Neural cell (in vitro differentiated cells): ENCODE data around the gene CDKAL1. TPM values are rescaled to one million over a fixed set of nuclear protein-coding genes. Genes with fewer than 3 reads are reported as not detected.

Experiments
- H2AFZ ChIP-seq: fragments of 200-600, 300-800 bp; sonication (generic), shearing (Covaris generic); 2 replicates; pipeline ENCODE4 v1.6.0; 2014; ENCODE audit warnings: low read depth, mild to moderate bottlenecking, antibody characterized with exemption, low read length, moderate library complexity
- H3F3A ChIP-seq: fragments of 200-600 bp; shearing (Covaris generic); 2 replicates; pipeline ENCODE4 v1.6.1; 2016; ENCODE audit warnings: mild to moderate bottlenecking, moderate library complexity, mixed read lengths, antibody characterized with exemption, low read length; ENCODE audit not compliant: insufficient read depth, poor library complexity, severe bottlenecking
- H3K27ac ChIP-seq: fragments of 200-600, 300-800 bp; sonication (generic), shearing (Covaris generic); 2 replicates; pipeline ENCODE4 v1.5.1; 2014; ENCODE audit warnings: mild to moderate bottlenecking, low read length, moderate library complexity
- H3K27me3 ChIP-seq: fragments of 300-800, 200-600 bp; sonication (generic), shearing (Covaris generic); 2 replicates; pipeline ENCODE4 v1.6.0; 2014; ENCODE audit warnings: mild to moderate bottlenecking, low read depth, low read length, moderate library complexity; ENCODE audit not compliant: insufficient read depth
- H3K36me3 ChIP-seq: fragments of 300-800, 200-600 bp; sonication (generic), shearing (Covaris generic); 2 replicates; pipeline ENCODE4 v1.5.1; 2014; ENCODE audit warnings: mild to moderate bottlenecking, antibody characterized with exemption, low read length, moderate library complexity; ENCODE audit not compliant: insufficient read depth
- H3K4me2 ChIP-seq: fragments of 300-800, 200-600 bp; sonication (generic), shearing (Covaris generic); 2 replicates; pipeline ENCODE4 v1.6.0; 2014; ENCODE audit warnings: mild to moderate bottlenecking, low read length
- H3K4me3 ChIP-seq: fragments of 300-800, 200-600 bp; sonication (generic), shearing (Covaris generic); 2 replicates; pipeline ENCODE4 v1.5.1; 2014; ENCODE audit warnings: mild to moderate bottlenecking, low read length, moderate library complexity
- H3K79me2 ChIP-seq: fragments of 200-600 bp; shearing (Covaris generic); replicated peaks from 2 replicates; pipeline ENCODE4 v1.6.0; 2014; ENCODE audit warnings: mild to moderate bottlenecking, low read length, moderate library complexity; ENCODE audit not compliant: insufficient read depth
- H3K9ac ChIP-seq: fragments of 300-800, 200-600 bp; sonication (generic), shearing (Covaris generic); 2 replicates; pipeline ENCODE4 v1.6.1; 2016; ENCODE audit warnings: mild to moderate bottlenecking, low read length, mixed read lengths
- H3K9me2 ChIP-seq: fragments of 200-600 bp; shearing (Covaris generic); 2 replicates; pipeline ENCODE4 v1.6.1; 2016; ENCODE audit warnings: mild to moderate bottlenecking, low read length, mixed read lengths; ENCODE audit not compliant: insufficient read depth
- H3K9me3 ChIP-seq: fragments of 200-600, 300-800 bp; sonication (generic), shearing (Covaris generic); 2 replicates; pipeline ENCODE4 v1.6.1; 2016; ENCODE audit warnings: mild to moderate bottlenecking, mixed run types, low read length, moderate library complexity, mixed read lengths
- H4K20me1 ChIP-seq: fragments of 200-600 bp; shearing (Covaris generic); 2 replicates; pipeline ENCODE4 v1.6.1; 2016; ENCODE audit warnings: mild to moderate bottlenecking, mixed run types; ENCODE audit not compliant: insufficient read depth
- CTCF ChIP-seq: fragments of 450-650 bp; IDR thresholded peaks from 2 replicates; pipeline ENCODE4 v1.5.1; 2014; ENCODE audit warnings: antibody characterized with exemption, mild to moderate bottlenecking, moderate library complexity; ENCODE audit not compliant: poor library complexity, severe bottlenecking
- EP300 ChIP-seq: fragments of 450-650 bp; conservative IDR thresholded peaks from 2 replicates; pipeline ENCODE4 v1.6.1; 2014; ENCODE audit warnings: antibody characterized with exemption, mild to moderate bottlenecking, moderate library complexity; ENCODE audit not compliant: poor library complexity, severe bottlenecking
- EZH2 ChIP-seq: fragments of 200-600, 300-800 bp; shearing (Covaris generic), sonication (generic); IDR thresholded peaks from 2 replicates; pipeline ENCODE4 v1.6.1; 2014; ENCODE audit warnings: antibody characterized with exemption, low read length, borderline replicate concordance, mild to moderate bottlenecking; ENCODE audit not compliant: insufficient read depth, poor library complexity, severe bottlenecking
- MXI1 ChIP-seq: fragments of 450-650 bp; conservative IDR thresholded peaks from 2 replicates; pipeline ENCODE4 v1.6.1; 2014; ENCODE audit warnings: antibody characterized with exemption, mild to moderate bottlenecking; ENCODE audit not compliant: poor library complexity, severe bottlenecking
- POLR2AphosphoS5 ChIP-seq: IDR thresholded peaks from 2 replicates; pipeline ENCODE4 v1.6.1; 2012
- RAD21 ChIP-seq: fragments of 450-650 bp; conservative IDR thresholded peaks from 2 replicates; pipeline ENCODE4 v1.6.1; 2014; ENCODE audit warnings: antibody characterized with exemption, mild to moderate bottlenecking, moderate library complexity
- REST ChIP-seq: IDR thresholded peaks from 2 replicates; pipeline ENCODE4 v1.6.1; 2012; ENCODE audit warnings: borderline replicate concordance
- SMC3 ChIP-seq: fragments of 450-650 bp; conservative IDR thresholded peaks from 2 replicates; pipeline ENCODE4 v1.6.1; 2014; ENCODE audit warnings: antibody characterized with exemption, mild to moderate bottlenecking, moderate library complexity; ENCODE audit not compliant: poor library complexity
- TAF1 ChIP-seq: IDR thresholded peaks from 2 replicates; pipeline ENCODE4 v1.6.1; 2012; ENCODE audit warnings: low read depth
- polyA plus RNA-seq: library from polyadenylated mRNA; depleted of rRNA; stranded (reverse); fragments of >200 nt; gene quantifications from 2 replicates; pipeline ENCODE4 v1.2.3, GENCODE V29; 2014

Gene CDKAL1
- polyA plus RNA-seq, 1 donor from 2014 or later, result 10.7 TPM

- H3K36me3 ChIP-seq, result no peaks in the 10 kb centered on the region
- H3K27ac ChIP-seq, result no peak overlapping the region
- H3K27me3 ChIP-seq, result no peaks in the 10 kb centered on the region
- H3K9ac ChIP-seq, result no peak overlapping the region
- H3K4me3 ChIP-seq, result no peak overlapping the region
- TF ChIP-seq REST (no peak), POLR2AphosphoS5 (no peak), EP300 (no peak), RAD21 (no peak), SMC3 (no peak), EZH2 (no peak)
- H3K4me2 ChIP-seq, result no peak overlapping the region
- no peaks in the 10 kb centered on the region for H4K20me1 ChIP-seq
- no peaks in the 10 kb centered on the region for H3F3A ChIP-seq
- no peaks in the 10 kb centered on the region for H3K9me3 ChIP-seq
- no peak overlapping the region for H2AFZ ChIP-seq
- no peaks in the 10 kb centered on the region for H3K79me2 ChIP-seq
- H3K9me2 ChIP-seq, result no peaks in the 10 kb centered on the region
Observed at GRCh38 chr6:20812776-20813175, 278.5 kb downstream of the CDKAL1 start.

- Histone ChIP-seq H3K79me2 (no peaks in the 10 kb centered on the region), H3K9ac (no peak overlapping the region), H4K20me1 (no peaks in the 10 kb centered on the region), H2AFZ (no peak overlapping the region), H3F3A (no peaks in the 10 kb centered on the region), H3K4me2 (no peak overlapping the region), H3K4me3 (no peak overlapping the region), H3K27ac (no peak overlapping the region), H3K27me3 (no peaks in the 10 kb centered on the region), H3K9me3 (no peaks in the 10 kb centered on the region), H3K36me3 (no peaks in the 10 kb centered on the region), H3K9me2 (no peaks in the 10 kb centered on the region)
- TF ChIP-seq TAF1 (no peak), SMC3 (no peak), EZH2 (no peak), POLR2AphosphoS5 (no peak), REST (no peak), EP300 (no peak), RAD21 (no peak), CTCF (no peak), MXI1 (no peak)
Observed at GRCh38 chr6:20814494-20814893, 280.2 kb downstream of the CDKAL1 start.
